ENCODE results near the gene UGT1A10.

UGT1A10 gene

DNA sequence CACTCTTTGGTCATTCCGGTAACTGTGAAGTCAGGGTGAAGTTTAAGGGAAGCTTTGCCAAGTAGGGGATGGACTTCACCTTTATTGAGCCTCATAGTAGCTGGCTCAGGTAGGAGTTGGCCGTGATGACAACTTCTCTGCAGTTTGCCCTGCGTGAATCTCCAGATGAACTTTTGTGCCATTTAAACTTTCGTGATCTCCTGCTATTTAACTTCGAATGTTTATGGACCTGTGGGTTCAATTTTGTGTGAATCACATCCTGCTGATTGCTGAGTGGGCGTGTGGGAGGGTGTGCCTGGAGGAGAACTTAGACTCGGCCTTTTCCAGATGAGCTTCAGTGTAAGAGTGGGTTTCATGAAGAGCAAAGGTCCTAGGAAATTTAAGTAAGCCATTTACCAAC, 128.0 kb downstream of the UGT1A10 start:
- TF ChIP-seq, protein P1, sequence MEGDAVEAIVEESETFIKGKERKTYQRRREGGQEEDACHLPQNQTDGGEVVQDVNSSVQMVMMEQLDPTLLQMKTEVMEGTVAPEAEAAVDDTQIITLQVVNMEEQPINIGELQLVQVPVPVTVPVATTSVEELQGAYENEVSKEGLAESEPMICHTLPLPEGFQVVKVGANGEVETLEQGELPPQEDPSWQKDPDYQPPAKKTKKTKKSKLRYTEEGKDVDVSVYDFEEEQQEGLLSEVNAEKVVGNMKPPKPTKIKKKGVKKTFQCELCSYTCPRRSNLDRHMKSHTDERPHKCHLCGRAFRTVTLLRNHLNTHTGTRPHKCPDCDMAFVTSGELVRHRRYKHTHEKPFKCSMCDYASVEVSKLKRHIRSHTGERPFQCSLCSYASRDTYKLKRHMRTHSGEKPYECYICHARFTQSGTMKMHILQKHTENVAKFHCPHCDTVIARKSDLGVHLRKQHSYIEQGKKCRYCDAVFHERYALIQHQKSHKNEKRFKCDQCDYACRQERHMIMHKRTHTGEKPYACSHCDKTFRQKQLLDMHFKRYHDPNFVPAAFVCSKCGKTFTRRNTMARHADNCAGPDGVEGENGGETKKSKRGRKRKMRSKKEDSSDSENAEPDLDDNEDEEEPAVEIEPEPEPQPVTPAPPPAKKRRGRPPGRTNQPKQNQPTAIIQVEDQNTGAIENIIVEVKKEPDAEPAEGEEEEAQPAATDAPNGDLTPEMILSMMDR (IDR thresholded peaks at IDR 0.05; ENCODE audit: low read depth, low read length, missing control alignments): no peak
- no peak overlapping the region for H3K4me3 ChIP-seq (replicated peaks; ENCODE audit: low read depth, low read length)
- DNase-seq (ENCODE audit: extremely low read depth, low read depth): peak; percentile 14

DNA sequence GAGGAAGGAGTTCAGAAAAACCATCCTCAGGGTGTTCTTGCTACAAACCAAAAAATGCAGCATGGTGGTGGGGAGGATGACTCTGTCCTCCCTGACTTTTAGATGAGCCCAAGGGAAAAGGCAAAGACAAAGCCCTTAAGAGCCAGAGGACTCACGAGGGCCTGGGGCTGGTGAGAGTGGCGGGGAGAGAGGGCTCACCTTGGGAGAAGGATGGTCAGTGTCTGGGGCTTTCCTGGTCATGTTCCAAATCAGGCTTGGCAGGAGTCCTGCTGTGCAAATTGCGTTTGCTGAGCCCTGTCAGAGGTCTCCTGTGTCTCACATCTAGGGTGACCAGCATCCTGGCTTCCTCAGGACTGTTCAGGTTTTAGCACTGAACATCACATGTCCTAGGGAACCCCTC, 128.5 kb downstream of the UGT1A10 start:
- no peak for DNase-seq (ENCODE audit: extremely low read depth, low read depth)
- TF ChIP-seq, protein P1 (IDR thresholded peaks at IDR 0.05; ENCODE audit: low read depth, low read length, missing control alignments): no peak
- H3K4me3 ChIP-seq (replicated peaks; ENCODE audit: low read depth, low read length): no peak overlapping the region

DNA sequence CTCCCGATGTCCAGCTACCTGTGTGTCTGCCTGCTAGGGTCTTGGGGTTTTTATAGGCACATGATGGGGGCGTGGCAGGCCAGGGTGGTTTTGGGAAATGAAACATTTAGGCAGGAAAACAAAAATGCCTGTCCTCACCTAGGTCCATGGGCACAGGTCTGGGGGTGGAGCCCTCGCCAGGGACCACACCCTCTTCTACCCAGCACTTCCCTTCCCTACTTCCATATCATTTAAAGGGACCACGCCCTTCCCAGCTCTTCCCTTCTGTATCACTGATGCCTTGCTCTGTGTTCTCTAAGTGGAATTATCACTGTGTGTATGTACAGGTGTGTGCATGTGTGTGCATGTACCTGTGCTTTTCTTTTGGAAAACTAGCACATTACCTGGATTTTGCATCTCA, 130.2 kb downstream of the UGT1A10 start:
- DNase-seq (ENCODE audit: extremely low read depth, low read depth): no peak
- no peak overlapping the region for H3K4me3 ChIP-seq (replicated peaks; ENCODE audit: low read depth, low read length)
- TF ChIP-seq, protein P1 (IDR thresholded peaks at IDR 0.05; ENCODE audit: low read depth, low read length, missing control alignments): no peak

DNA sequence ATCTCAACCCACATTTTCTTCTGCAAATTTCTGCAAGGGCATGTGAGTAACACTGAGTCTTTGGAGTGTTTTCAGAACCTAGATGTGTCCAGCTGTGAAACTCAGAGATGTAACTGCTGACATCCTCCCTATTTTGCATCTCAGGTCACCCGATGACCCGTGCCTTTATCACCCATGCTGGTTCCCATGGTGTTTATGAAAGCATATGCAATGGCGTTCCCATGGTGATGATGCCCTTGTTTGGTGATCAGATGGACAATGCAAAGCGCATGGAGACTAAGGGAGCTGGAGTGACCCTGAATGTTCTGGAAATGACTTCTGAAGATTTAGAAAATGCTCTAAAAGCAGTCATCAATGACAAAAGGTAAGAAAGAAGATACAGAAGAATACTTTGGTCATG, 131.8 kb downstream of the UGT1A10 start:
- TF ChIP-seq, protein P1 (IDR thresholded peaks at IDR 0.05; ENCODE audit: low read depth, low read length, missing control alignments): no peak
- no peak for DNase-seq (ENCODE audit: extremely low read depth, low read depth)
- no peak overlapping the region for H3K4me3 ChIP-seq (replicated peaks; ENCODE audit: low read depth, low read length)

DNA sequence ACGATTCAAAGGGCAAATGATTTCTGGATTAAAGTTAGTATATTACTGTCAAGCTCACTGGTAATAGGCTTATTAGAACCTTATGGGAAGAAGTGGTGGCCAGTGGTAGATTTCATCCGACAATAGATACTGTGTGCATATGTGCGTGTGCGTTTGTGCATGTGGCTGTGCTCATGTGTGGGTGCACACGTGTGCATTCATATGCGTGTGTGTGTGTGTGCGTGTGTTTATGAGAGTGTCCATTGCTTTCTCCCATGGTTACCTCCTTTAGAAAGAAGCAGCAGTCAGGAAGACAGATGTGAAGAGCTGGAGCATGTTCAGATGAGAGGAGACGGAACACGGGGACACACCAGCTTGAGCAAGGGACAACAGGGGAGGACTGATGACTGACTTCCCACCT, 133.0 kb downstream of the UGT1A10 start:
- DNase-seq (ENCODE audit: extremely low read depth, low read depth): no peak
- TF ChIP-seq, protein P1 (IDR thresholded peaks at IDR 0.05; ENCODE audit: low read depth, low read length, missing control alignments): no peak
- H3K4me3 ChIP-seq (replicated peaks; ENCODE audit: low read depth, low read length): no peak overlapping the region

DNA sequence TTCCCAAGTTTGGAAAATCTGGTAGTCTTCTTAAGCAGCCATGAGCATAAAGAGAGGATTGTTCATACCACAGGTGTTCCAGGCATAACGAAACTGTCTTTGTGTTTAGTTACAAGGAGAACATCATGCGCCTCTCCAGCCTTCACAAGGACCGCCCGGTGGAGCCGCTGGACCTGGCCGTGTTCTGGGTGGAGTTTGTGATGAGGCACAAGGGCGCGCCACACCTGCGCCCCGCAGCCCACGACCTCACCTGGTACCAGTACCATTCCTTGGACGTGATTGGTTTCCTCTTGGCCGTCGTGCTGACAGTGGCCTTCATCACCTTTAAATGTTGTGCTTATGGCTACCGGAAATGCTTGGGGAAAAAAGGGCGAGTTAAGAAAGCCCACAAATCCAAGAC, 135.9 kb downstream of the UGT1A10 start:
- no peak overlapping the region for H3K4me3 ChIP-seq (replicated peaks; ENCODE audit: low read depth, low read length)
- TF ChIP-seq, protein P1 (IDR thresholded peaks at IDR 0.05; ENCODE audit: low read depth, low read length, missing control alignments): no peak
- DNase-seq (ENCODE audit: extremely low read depth, low read depth): no peak

DNA sequence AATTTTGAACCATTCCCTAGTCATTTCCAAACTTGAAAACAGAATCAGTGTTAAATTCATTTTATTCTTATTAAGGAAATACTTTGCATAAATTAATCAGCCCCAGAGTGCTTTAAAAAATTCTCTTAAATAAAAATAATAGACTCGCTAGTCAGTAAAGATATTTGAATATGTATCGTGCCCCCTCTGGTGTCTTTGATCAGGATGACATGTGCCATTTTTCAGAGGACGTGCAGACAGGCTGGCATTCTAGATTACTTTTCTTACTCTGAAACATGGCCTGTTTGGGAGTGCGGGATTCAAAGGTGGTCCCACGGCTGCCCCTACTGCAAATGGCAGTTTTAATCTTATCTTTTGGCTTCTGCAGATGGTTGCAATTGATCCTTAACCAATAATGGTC, 136.3 kb downstream of the UGT1A10 start:
- H3K4me3 ChIP-seq (replicated peaks; ENCODE audit: low read depth, low read length): no peak overlapping the region
- no peak for DNase-seq (ENCODE audit: extremely low read depth, low read depth)
- TF ChIP-seq, protein P1 (IDR thresholded peaks at IDR 0.05; ENCODE audit: low read depth, low read length, missing control alignments): no peak
